HG02623 (cell line): ENCODE data around the gene ZNF121.
"Not testable (repeated sequence)": the region's sequence is repeated elsewhere in the genome, so short reads cannot be mapped to it uniquely, and the experiment has no call there.

ENCODE experiments used
- ATAC-seq: cut with Tn5 transposase; IDR thresholded peaks from one replicate; pipeline ENCODE4 v1.9.1; 2021; ENCODE audit warnings: moderate library complexity; ENCODE audit not compliant: unreplicated experiment

The ZNF121 gene

DNA sequence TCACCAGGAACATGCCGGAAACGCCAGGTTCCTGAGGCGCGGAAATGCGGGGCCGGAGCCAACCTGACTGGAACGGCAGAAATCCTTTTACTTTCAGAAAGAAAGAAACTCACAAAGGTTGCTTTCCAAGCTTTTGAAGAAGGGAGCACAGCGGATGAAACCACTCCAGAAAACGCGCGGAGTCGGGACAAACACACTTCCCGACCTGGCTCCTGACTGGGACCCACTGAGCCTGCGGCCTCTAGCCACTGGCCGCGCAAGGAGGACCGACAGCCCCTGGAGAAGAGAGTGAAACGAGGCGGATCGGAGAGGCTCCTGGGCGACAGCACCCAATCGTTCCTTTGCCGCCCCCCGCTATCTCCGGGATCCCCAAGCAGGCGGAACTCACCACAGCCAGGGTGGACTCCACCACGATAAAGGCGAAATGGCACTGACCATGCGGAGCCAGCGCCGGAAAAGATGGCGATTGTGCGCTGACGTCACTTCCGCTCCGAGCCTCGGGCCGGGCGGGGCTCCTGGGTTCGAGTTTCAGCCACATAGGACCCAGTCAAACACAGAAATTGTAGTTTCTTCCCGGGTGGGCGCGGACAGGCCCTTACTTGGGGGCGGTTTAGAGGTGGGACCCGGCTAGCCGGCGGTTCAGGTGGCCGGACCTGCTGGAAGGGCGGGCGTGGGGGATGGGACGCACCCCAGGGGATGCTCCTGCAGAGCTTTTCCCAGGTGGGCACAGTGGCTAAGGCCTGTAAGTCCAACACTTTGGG lies at the start of gene ZNF121:
Gene ZNF121 (minus strand): TSS at position 432 of the 761 bp plus-strand sequence. CDS start 16,407 bp downstream, outside the sequence.
- peak; percentile 80 for ATAC-seq

DNA sequence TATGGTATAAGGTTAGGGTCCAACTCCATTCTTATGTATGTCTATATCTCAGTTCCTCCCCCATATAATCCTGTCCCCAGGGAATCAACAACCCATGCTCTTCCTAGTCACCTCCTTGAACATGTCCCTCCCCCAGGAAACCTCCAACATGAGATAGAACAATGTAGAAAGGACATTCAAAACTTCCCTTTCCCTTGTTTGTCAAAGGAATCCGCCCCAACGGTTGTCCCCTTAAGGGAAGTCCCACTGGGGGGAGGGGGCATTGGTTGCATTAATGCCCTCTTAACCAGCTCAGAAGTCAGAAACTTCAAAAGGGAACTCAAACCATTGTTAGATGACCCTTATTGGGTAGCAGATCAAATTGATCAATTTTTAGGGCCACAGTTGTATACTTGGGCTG lies 43.6 kb upstream of the ZNF121 start:
- ATAC-seq, result no peak

- no peak for ATAC-seq
These were observed 38.2 kb upstream of the ZNF121 start for GRCh38 chr19:9622531-9622930.

- ATAC-seq, result peak; percentile 72
These were observed 37.1 kb upstream of the ZNF121 start, which contains the start of gene ZNF561 for GRCh38 chr19:9621156-9622037. Gene ZNF561, minus strand, starts transcription at chr19:9621232. Its CDS starts 1,776 bp downstream, at chr19:9619456.

GRCh38 chr19:9620842-9621155 lies 36.5 kb upstream of the ZNF121 start:
- no peak for ATAC-seq

DNA sequence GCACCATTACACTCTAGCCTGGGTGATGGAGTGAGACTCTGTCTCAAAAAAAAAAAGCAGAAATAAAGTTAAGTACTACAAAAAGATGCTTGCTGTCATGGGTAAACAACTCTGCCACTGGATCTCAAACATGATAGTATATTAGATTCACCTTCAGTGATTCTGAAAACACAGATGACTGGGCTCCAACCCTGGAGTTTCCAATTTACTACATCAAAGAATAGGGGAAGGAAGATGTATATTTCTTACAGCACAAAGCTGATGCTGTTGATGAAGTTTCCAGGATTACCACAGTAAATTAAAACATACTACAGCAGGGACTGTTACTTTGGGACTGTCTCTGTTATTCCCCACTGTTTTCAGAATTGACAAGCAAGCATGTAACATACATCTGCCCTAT lies 31.5 kb upstream of the ZNF121 start:
- no peak for ATAC-seq

- no peak for ATAC-seq
These were observed 26.3 kb upstream of the ZNF121 start for GRCh38 chr19:9610484-9611113.

- ATAC-seq, result no peak
These were observed 24.6 kb upstream of the ZNF121 start for GRCh38 chr19:9608912-9609311.

- ATAC-seq, result no peak
These were observed 12.7 kb upstream of the ZNF121 start for GRCh38 chr19:9597027-9597426.

DNA sequence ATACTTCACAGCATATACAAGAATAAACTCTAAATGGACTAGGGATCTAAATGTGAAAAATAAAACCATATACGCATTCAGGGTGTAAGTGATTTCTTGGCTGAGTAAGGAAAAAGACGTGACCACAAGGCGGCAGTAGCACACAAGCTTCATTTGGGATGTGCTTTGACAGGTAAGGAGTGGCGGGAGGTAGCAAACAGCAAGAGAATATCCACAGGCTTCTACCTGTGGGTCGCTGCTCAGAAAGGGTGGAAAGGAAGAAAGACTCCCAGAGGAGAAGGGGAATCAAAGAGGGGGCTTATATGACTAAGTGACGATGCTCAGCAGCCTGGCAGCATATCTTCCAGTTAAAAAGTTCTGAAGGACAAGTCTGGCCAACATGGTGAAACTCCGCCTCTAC lies 2.5 kb upstream of the ZNF121 start:
- no peak for ATAC-seq

- not testable (repeated sequence) for ATAC-seq
These were observed 2.1 kb downstream of the ZNF121 start for GRCh38 chr19:9582081-9582725.

- no peak for ATAC-seq
These were observed 3.6 kb downstream of the ZNF121 start for GRCh38 chr19:9580728-9581127.

DNA sequence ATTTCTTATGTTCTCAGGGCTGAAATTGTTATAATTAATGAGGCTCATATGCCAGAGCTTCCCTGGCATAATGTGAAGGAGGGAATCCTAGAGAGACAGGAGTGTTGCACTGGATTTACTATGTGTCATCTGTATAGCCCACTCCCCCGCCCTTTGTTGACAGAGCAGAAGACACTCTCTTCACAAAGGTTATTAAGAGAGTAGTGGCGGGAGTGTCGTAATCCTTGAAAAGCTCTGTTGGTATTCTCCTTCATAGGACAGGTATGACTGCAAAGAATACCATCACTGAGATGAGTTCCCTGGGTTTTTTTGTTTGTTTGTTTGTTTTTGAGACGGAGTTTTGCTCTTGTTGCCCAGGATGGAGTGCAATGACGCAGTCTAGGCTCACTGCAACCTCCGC lies 14.0 kb downstream of the ZNF121 start:
- ATAC-seq, result no peak

DNA sequence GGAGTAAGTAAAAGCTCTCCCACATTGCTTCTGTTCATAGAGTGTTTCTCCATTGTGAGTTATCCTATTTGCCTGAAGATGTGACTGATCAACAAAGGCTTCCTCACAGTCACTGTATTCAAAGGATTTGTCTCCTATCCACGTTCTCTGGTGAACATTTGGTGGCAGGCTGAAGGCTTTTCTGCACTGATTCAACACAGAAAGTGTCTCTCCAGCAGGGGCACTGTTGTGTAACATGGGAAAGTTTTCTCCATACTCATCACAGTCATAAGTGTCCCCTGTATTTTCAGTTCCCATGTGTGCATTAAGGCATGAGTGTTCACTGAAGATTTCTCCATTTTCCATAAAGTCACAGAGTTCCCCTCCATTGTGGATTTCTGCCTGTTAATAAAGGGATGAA lies 17.6 kb downstream of the ZNF121 start:
- ATAC-seq, result no peak

DNA sequence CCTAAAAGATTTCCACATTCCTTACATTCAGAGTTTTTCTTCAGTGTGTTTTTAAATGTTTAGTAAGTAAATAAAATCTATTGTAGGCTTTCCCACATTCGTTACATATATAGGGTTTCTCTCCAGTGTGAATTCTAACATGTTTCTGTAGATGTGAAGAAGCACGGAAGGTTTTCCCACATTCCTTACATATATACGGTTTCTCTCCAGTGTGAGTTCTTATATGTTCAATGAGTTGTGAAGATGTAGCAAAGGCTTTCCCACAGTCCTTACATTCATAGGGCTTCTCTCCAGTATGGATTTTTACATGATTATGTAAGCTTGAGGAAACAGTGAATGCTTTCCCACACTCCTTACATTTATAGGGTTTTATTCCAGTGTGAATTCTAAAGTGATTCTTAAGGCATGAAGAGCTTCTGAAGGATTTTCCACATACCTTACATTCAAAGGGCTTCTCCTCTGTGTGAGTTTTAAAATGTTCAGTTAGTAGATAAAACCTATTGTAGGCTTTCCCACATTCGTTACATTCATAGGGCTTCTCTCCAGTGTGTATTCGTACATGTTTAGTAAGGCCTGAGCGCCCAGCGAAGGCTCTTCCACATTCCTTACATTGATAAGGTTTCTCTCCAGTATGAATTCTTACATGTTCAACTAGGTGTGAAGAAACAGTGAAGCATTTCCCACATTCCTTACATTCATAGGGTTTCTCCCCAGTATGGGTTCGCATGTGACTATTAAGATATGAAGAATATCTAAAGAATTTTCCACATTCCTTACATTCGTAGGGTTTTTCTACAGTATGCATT lies 18.2 kb downstream of the ZNF121 start:
- no peak for ATAC-seq

- ATAC-seq, result no peak
These were observed 31.6 kb downstream of the ZNF121 start for GRCh38 chr19:9552536-9553274.

DNA sequence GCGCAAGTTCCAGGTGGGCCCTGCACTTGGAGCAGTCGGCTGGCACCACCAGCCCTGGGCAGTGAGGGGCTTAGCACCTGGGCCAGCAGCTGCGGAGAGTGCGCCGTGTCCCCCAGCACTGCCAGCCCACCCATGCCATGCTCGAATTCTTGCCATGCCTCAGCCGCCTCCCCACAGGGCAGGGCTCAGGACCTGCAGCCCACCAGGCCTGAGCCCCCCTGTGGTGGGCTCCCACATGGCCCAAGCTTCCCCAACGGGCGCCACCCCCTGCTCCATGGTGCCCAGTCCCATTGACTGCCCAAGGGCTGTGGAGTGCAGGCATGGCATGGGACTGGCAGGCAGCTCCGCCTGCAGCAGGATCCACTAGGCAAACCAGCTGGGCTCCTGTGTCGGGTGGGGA lies 36.4 kb downstream of the ZNF121 start:
- no peak for ATAC-seq

GRCh38 chr19:9541281-9541680 lies 43.0 kb downstream of the ZNF121 start:
- not testable (repeated sequence) for ATAC-seq

DNA sequence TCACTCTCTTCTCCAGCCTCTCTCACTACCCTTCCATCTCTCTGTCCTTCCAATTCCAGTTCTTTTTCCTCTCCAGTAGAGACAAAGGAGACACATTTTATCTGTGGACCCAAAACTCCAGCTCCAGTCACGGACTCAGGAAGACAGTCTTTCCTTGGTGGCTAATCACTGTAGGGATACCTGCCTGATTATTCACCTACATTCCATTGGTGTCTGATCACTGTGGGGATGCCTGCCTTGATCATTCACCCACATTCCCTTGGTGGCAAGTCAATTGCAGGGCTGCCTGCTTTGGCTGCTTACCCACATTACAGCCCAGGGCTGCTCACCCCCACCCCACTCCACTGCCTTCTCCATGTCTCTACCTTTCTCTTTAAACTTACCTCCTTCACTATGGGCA lies 44.4 kb downstream of the ZNF121 start:
- ATAC-seq, result not testable (repeated sequence)

GRCh38 chr19:9539201-9539600 lies 45.1 kb downstream of the ZNF121 start:
- not testable (repeated sequence) for ATAC-seq
